Panc1 (cell line): ENCODE results near the gene CCDC85A. TPM values are rescaled to one million over a fixed set of nuclear protein-coding genes. Genes with fewer than 3 reads are reported as not detected.

Source experiments
- ATAC-seq: fragments of 200-7000 bp; cut with Tn5 transposase; 2 replicates; pipeline ENCODE4 v1.9.1; 2020; ENCODE audit warnings: mild to moderate bottlenecking, moderate library complexity
- BruUV-seq: library from RNA; stranded (reverse); fragments of 400-500 nt; replicated peaks from 2 replicates; lab custom pipeline; 2021; lab: Mats Ljungman, UMichigan
- CTCF ChIA-PET: fragments of 300-600 bp; sonication (Branson Sonifier 250); formaldehyde crosslinking; loops from one replicate; lab custom pipeline; 2022; ENCODE audit warnings: antibody characterized with exemption; lab: Charles Lee
- POLR2A ChIA-PET: fragments of 300-600 bp; sonication (Branson Sonifier 250); formaldehyde crosslinking; loops from one replicate; lab custom pipeline; 2022; ENCODE audit warnings: antibody characterized with exemption; lab: Charles Lee
- DNase-seq: peaks from one replicate; pipeline ENCODE4 v3.0.0-alpha.2; 2010; ENCODE audit warnings: low read depth, low spot score
- H3K27ac ChIP-seq: 2 replicates; pipeline ENCODE4 v1.5.1; 2011; ENCODE audit warnings: mild to moderate bottlenecking, low read length, inconsistent platforms
- H3K27me3 ChIP-seq: fragments of 200-500 bp; sonication (Bioruptor generic); 2 replicates; pipeline ENCODE4 v1.6.0; 2014; ENCODE audit warnings: low read length, inconsistent platforms; ENCODE audit not compliant: control insufficient read depth, insufficient read depth
- H3K36me3 ChIP-seq: fragments of 200-500 bp; sonication (Bioruptor generic); 2 replicates; pipeline ENCODE4 v1.5.1; 2014; ENCODE audit warnings: inconsistent platforms, mild to moderate bottlenecking, low read length, moderate library complexity; ENCODE audit not compliant: control insufficient read depth, insufficient read depth
- H3K4me1 ChIP-seq: 2 replicates; pipeline ENCODE4 v1.5.1; 2011; ENCODE audit warnings: inconsistent platforms, mild to moderate bottlenecking, low read length, moderate library complexity; ENCODE audit not compliant: control insufficient read depth, insufficient read depth
- H3K4me3 ChIP-seq, 2 experiments: 2 replicates each; pipeline ENCODE4 v1.5.1; 2011 to 2012; ENCODE audit warnings: low read depth in 2 of 2, low read length in 2 of 2, mild to moderate bottlenecking in 2 of 2, inconsistent platforms in 1 of 2, moderate library complexity in 1 of 2
- H3K9me3 ChIP-seq: fragments of 200-500 bp; sonication (Bioruptor generic); 2 replicates; pipeline ENCODE4 v1.5.1; 2014; ENCODE audit warnings: low read depth, mild to moderate bottlenecking, inconsistent platforms, low read length, moderate library complexity; ENCODE audit not compliant: control insufficient read depth, insufficient read depth
- CTCF ChIP-seq: fragments of 450-650 bp; IDR thresholded peaks from 2 replicates; pipeline ENCODE4 v1.5.1; 2017; ENCODE audit warnings: mild to moderate bottlenecking
- POLR2AphosphoS5 ChIP-seq: IDR thresholded peaks from 2 replicates; pipeline ENCODE4 v1.6.1; 2012; ENCODE audit warnings: mild to moderate bottlenecking, low read depth, low read length, moderate library complexity
- REST ChIP-seq, 2 experiments: IDR thresholded peaks; 2 replicates each; pipeline ENCODE4 v1.6.1; 2011 to 2012; ENCODE audit warnings: low read depth in 2 of 2, control low read depth in 1 of 2, low read length in 1 of 2, mild to moderate bottlenecking in 1 of 2, moderate library complexity in 1 of 2; ENCODE audit not compliant: insufficient read depth in 1 of 2
- SIN3A ChIP-seq: IDR thresholded peaks from 2 replicates; pipeline ENCODE4 v1.6.1; 2012; ENCODE audit warnings: low read depth, mild to moderate bottlenecking, low read length, moderate library complexity, borderline replicate concordance; ENCODE audit not compliant: insufficient read depth
- TCF7L2 ChIP-seq: IDR thresholded peaks from 2 replicates; pipeline ENCODE4 v1.6.1; 2011; ENCODE audit warnings: mild to moderate bottlenecking, low read depth, low read length, inconsistent platforms
- in situ Hi-C: cut with HindIII; loops from 2 replicates; pipeline ENCODE4 v1.10.0; 2016; ENCODE audit warnings: low sequenced_read_pairs, low pct_unique_long_range_greater_than_20kb
- intact Hi-C: fragments of 100-400 bp; cut with micrococcal nuclease; formaldehyde crosslinking; loops from one replicate; pipeline ENCODE4 v1.10.0; 2022; ENCODE audit not compliant: unreplicated experiment
- total RNA-seq: library from RNA; stranded (reverse); gene quantifications from one replicate; pipeline ENCODE4 v1.2.1, GENCODE V29; 2021; ENCODE audit not compliant: unreplicated experiment

CCDC85A gene
- total RNA-seq, 1 experiment from 2014 or later: 0.05 TPM

DNA sequence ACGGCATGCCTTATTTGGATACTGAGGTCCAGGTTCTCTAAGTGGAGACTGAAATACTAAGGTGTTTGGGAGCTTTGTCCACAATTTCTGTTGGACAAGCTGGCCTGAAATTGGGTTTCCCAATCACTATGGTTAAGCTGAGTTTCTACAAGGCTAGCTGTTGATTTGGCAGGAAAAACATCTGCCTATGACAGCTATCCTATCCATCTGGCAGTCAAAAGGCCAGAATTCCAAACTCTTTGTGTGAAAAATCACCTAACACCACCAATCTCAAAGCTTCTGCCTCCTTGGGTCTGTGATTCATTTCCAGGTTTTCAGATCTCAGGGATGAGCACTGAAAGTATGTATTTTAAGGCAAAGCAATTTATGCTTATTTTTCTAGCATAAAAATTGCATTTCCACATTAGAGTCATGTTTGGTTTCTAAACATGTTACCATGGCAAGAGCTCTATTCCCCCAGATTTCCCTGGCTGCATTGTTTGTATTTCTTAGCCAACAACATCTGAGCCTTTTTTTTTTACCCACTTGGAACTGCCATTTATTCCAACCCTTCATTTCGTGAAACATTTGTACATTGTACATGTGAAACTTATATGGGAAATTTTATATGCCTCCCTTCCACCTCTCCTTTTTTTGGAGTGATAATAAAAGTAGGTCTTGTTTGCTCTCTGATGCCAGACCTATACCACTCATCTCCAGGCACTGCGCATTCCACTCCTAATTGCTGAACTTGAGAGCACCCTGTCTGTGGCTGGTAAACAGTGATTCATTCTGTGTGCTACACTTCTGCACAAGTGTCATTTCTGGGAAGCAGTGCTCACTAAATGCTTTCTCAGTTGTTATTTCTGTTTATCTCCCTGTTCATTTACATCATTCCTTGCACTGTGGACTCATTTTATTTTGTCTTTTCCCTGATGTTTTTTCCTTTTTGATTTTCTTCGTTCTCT lies 15.9 kb upstream of the CCDC85A start:
- H3K27me3 ChIP-seq: no peaks in the 10 kb centered on the region; the same call in 1 of the 2 replicates
- intact Hi-C loops (no loop called here), in situ Hi-C loops (no loop called here)
- H3K4me1 ChIP-seq: no peaks in the 10 kb centered on the region
- no peaks in the 10 kb centered on the region for H3K9me3 ChIP-seq
- no peak overlapping the region for H3K4me3 ChIP-seq
- ChIA-PET POLR2A (no interaction called here), CTCF (no interaction called here)
- ATAC-seq (no peak), DNase-seq (no peak)
- H3K36me3 ChIP-seq: no peaks in the 10 kb centered on the region
- H3K27ac ChIP-seq: no peak overlapping the region
- no TSS peak for BruUV-seq
- TF ChIP-seq CTCF (no peak), SIN3A (no peak)

GRCh38 chr2:56169521-56169920 lies 14.3 kb upstream of the CCDC85A start:
- no TSS peak for BruUV-seq
- no peak for DNase-seq
- Histone ChIP-seq H3K27ac (no peak overlapping the region), H3K4me1 (no peaks in the 10 kb centered on the region), H3K4me3 (no peak overlapping the region), H3K36me3 (no peaks in the 10 kb centered on the region), H3K9me3 (no peaks in the 10 kb centered on the region), H3K27me3 (no peaks in the 10 kb centered on the region; the same call in 1 of the 2 replicates)
- POLR2A ChIA-PET: no interaction called here
- in situ Hi-C loops: no loop called here
- CTCF ChIA-PET: no interaction called here
- no peak for ATAC-seq
- TF ChIP-seq TCF7L2: no peak
- no peak for TF ChIP-seq POLR2AphosphoS5
- TF ChIP-seq REST (IDR thresholded peaks at IDR 0.05; ENCODE audit: insufficient read depth in 1 of 2, low read depth in 2 of 2, low read length in 1 of 2): no peak
- TF ChIP-seq SIN3A: no peak
- TF ChIP-seq CTCF: no peak
- intact Hi-C loops: no loop called here
